Naive thymus-derived CD4-positive, alpha-beta T cell (primary cell): Measurements from ENCODE around the gene WRAP73. TPM values are rescaled to one million over a fixed set of nuclear protein-coding genes. Genes with fewer than 3 reads are reported as not detected.

Experiments
- ATAC-seq: fragments of 150-1000 bp; cut with Tn5 transposase; 2 replicates; pipeline ENCODE4 v1.10.0; 2021; ENCODE audit warnings: mild to moderate bottlenecking, moderate library complexity
- CTCF ChIA-PET: fragments of 350-600 bp; sonication (Branson Sonifier 250); formaldehyde crosslinking; loops from one replicate; lab custom pipeline; 2021; ENCODE audit warnings: antibody characterized with exemption; lab: Charles Lee
- POLR2A ChIA-PET: fragments of 350-600 bp; sonication (Branson Sonifier 250); formaldehyde crosslinking; loops from one replicate; lab custom pipeline; 2021; ENCODE audit warnings: antibody characterized with exemption, inconsistent platforms; lab: Charles Lee
- DNase-seq, 9 donors: peaks; one replicate each; pipeline versions ENCODE4 v3.0.0 to v3.0.0-alpha.2; 2020 to 2022; ENCODE audit warnings: mixed read lengths in 1 of 9
- H3K27ac ChIP-seq: one replicate; pipeline ENCODE4 v1.7.0; 2013; ENCODE audit warnings: mild to moderate bottlenecking, low read depth, low read length, moderate library complexity
- H3K27me3 ChIP-seq, 2 donors: one replicate each; pipeline ENCODE4 v1.7.0; 2013; ENCODE audit warnings: low read length in 2 of 2, mild to moderate bottlenecking in 2 of 2, moderate library complexity in 2 of 2; ENCODE audit not compliant: control insufficient read depth in 2 of 2, insufficient read depth in 2 of 2
- H3K36me3 ChIP-seq, 3 experiments: 1 replicate in 2 of 3; 2 replicates in 1 of 3; pipeline ENCODE4 v1.7.0; 2013; ENCODE audit warnings: low read length in 3 of 3, mild to moderate bottlenecking in 3 of 3, moderate library complexity in 1 of 3; ENCODE audit not compliant: insufficient read depth in 3 of 3, control insufficient read depth in 2 of 3
- H3K4me1 ChIP-seq, 2 donors: one replicate each; pipeline ENCODE4 v1.7.0; 2013; ENCODE audit warnings: low read length in 2 of 2, mild to moderate bottlenecking in 2 of 2, moderate library complexity in 1 of 2; ENCODE audit not compliant: control insufficient read depth in 2 of 2, insufficient read depth in 2 of 2
- H3K4me3 ChIP-seq: 2 replicates; pipeline ENCODE4 v1.7.0; 2013; ENCODE audit warnings: mild to moderate bottlenecking, low read length
- H3K9me3 ChIP-seq, 3 experiments: 1 replicate in 2 of 3; 2 replicates in 1 of 3; pipeline ENCODE4 v1.7.0; 2013; ENCODE audit warnings: low read length in 3 of 3; ENCODE audit not compliant: control insufficient read depth in 2 of 3
- H3K27ac Mint-ChIP-seq, 9 donors: one replicate each; pipeline ENCODE4 v1.8.0; 2020 to 2022; ENCODE audit warnings: mixed read lengths in 9 of 9, mild to moderate bottlenecking in 8 of 9, moderate library complexity in 5 of 9, inconsistent platforms in 2 of 9
- H3K27me3 Mint-ChIP-seq, 5 donors: one replicate each; pipeline ENCODE4 v1.8.0; 2021 to 2022; ENCODE audit warnings: mixed read lengths in 5 of 5, mild to moderate bottlenecking in 1 of 5
- H3K36me3 Mint-ChIP-seq, 5 donors: one replicate each; pipeline ENCODE4 v1.8.0; 2020 to 2022; ENCODE audit warnings: mixed read lengths in 5 of 5, mild to moderate bottlenecking in 3 of 5, inconsistent platforms in 1 of 5
- H3K4me1 Mint-ChIP-seq, 7 donors: one replicate each; pipeline ENCODE4 v1.8.0; 2020 to 2022; ENCODE audit warnings: mixed read lengths in 7 of 7, mild to moderate bottlenecking in 3 of 7, inconsistent platforms in 1 of 7
- H3K4me3 Mint-ChIP-seq, 10 donors: one replicate each; pipeline ENCODE4 v1.8.0; 2020 to 2022; ENCODE audit warnings: mild to moderate bottlenecking in 10 of 10, mixed read lengths in 10 of 10, moderate library complexity in 6 of 10, inconsistent platforms in 2 of 10
- H3K9me3 Mint-ChIP-seq, 11 donors: one replicate each; pipeline ENCODE4 v1.8.0; 2020 to 2022; ENCODE audit warnings: mixed read lengths in 11 of 11, mild to moderate bottlenecking in 4 of 11, inconsistent platforms in 1 of 11, moderate library complexity in 1 of 11
- intact Hi-C, 2 donors: fragments of 100-400 bp; cut with micrococcal nuclease; formaldehyde crosslinking; loops; one replicate each; pipeline ENCODE4 v1.15.1; 2023
- polyA plus RNA-seq, 2 donors: library from polyadenylated mRNA; unstranded; fragments of 300-500 nt; fragmentation: Illumina TruSeq; gene quantifications; one replicate each; pipeline ENCODE4 v1.2.3, GENCODE V29; 2021
- total RNA-seq, 6 experiments: library from RNA in 5 of 6; stranded (reverse) in 5 of 6; gene quantifications; 1 replicate in 5 of 6; 2 replicates in 1 of 6; pipeline ENCODE4 v1.2.3 and lab custom pipeline; 2021 to 2026

Gene WRAP73
- total and polyA plus RNA-seq, 7 experiments from 2014 or later = 25.5 to 42.0 (median 36.3) TPM

GRCh38 chr1:3661631-3662030 lies 11.7 kb upstream of the WRAP73 start:
- H3K4me3 ChIP-seq = no peak overlapping the region
- H3K4me3 Mint-ChIP-seq = no peak overlapping the region
- H3K36me3 ChIP-seq = no peaks in the 10 kb centered on the region
- H3K4me1 Mint-ChIP-seq = no peaks in the 10 kb centered on the region
- no peaks in the 10 kb centered on the region for H3K9me3 Mint-ChIP-seq
- no peak for DNase-seq
- ATAC-seq = no peak
- H3K9me3 ChIP-seq = no peaks in the 10 kb centered on the region
- no peaks in the 10 kb centered on the region for H3K27me3 ChIP-seq
- ChIA-PET POLR2A (no interaction called here), CTCF (no interaction called here)
- H3K4me1 ChIP-seq = no peaks in the 10 kb centered on the region
- peaks cover 4 to 17% (median 15%) of the 10 kb centered on the region in 5 donors for H3K27me3 Mint-ChIP-seq
- H3K36me3 Mint-ChIP-seq = no peaks in the 10 kb centered on the region
- no peak overlapping the region for H3K27ac Mint-ChIP-seq
- intact Hi-C loops = no loop called here
- no peak overlapping the region for H3K27ac ChIP-seq

- no peak overlapping the region for H3K4me3 Mint-ChIP-seq
- POLR2A ChIA-PET = no interaction called here
- H3K27me3 Mint-ChIP-seq = peaks cover 10 to 22% (median 17%) of the 10 kb centered on the region in 5 donors
- CTCF ChIA-PET = no interaction called here
- H3K36me3 Mint-ChIP-seq = no peaks in the 10 kb centered on the region
- no peaks in the 10 kb centered on the region for H3K9me3 Mint-ChIP-seq
- no peaks in the 10 kb centered on the region for H3K27me3 ChIP-seq
- ATAC-seq (no peak), DNase-seq (no peak)
- no peak overlapping the region for H3K27ac ChIP-seq
- no peaks in the 10 kb centered on the region for H3K4me1 ChIP-seq
- H3K4me3 ChIP-seq = no peak overlapping the region
- H3K9me3 ChIP-seq = no peaks in the 10 kb centered on the region
- no peak overlapping the region for H3K27ac Mint-ChIP-seq
- no peaks in the 10 kb centered on the region for H3K36me3 ChIP-seq
- H3K4me1 Mint-ChIP-seq = no peaks in the 10 kb centered on the region
- intact Hi-C loops = no loop called here
These were observed 10.8 kb upstream of the WRAP73 start for GRCh38 chr1:3660704-3661103.

GRCh38 chr1:3659093-3659492 lies 9.2 kb upstream of the WRAP73 start:
- ChIA-PET POLR2A (interaction anchor here (0.6 kb wide), 1 partner anchor 482 kb away, joined by 3 read pairs; no protein-coding TSS in a partner anchor), CTCF (no interaction called here)
- Mint-ChIP-seq H3K27me3 (peaks cover 23 to 38% (median 29%) of the 10 kb centered on the region in 5 donors), H3K4me1 (no peaks in the 10 kb centered on the region), H3K27ac (no peak overlapping the region), H3K4me3 (no peak overlapping the region), H3K9me3 (no peaks in the 10 kb centered on the region), H3K36me3 (no peaks in the 10 kb centered on the region)
- intact Hi-C loops = no loop called here
- H3K27me3 ChIP-seq = no peaks in the 10 kb centered on the region
- DNase-seq (no peak), ATAC-seq (no peak)
- no peak overlapping the region for H3K4me3 ChIP-seq
- no peaks in the 10 kb centered on the region for H3K9me3 ChIP-seq
- no peak overlapping the region for H3K27ac ChIP-seq
- no peaks in the 10 kb centered on the region for H3K4me1 ChIP-seq
- no peaks in the 10 kb centered on the region for H3K36me3 ChIP-seq

- no peaks in the 10 kb centered on the region for H3K36me3 ChIP-seq
- H3K27ac ChIP-seq = no peak overlapping the region
- intact Hi-C loops = no loop called here
- H3K4me1 ChIP-seq = no peaks in the 10 kb centered on the region
- H3K4me3 Mint-ChIP-seq = no peak overlapping the region
- no peaks in the 10 kb centered on the region for H3K9me3 ChIP-seq
- peaks cover 32 to 46% (median 38%) of the 10 kb centered on the region in 5 donors for H3K27me3 Mint-ChIP-seq
- no peak overlapping the region for H3K27ac Mint-ChIP-seq
- peaks cover 0 to 3% (median 0%) of the 10 kb centered on the region in 7 donors for H3K4me1 Mint-ChIP-seq
- ATAC-seq (no peak), DNase-seq (no peak)
- ChIA-PET POLR2A (interaction anchor here (0.7 kb wide), 1 partner anchor 1234 kb away, joined by 4 read pairs; no protein-coding TSS in a partner anchor), CTCF (no interaction called here)
- no peaks in the 10 kb centered on the region for H3K9me3 Mint-ChIP-seq
- H3K27me3 ChIP-seq = peaks cover 2% of the 10 kb centered on the region in 2 donors
- no peak overlapping the region for H3K4me3 ChIP-seq
- H3K36me3 Mint-ChIP-seq = no peaks in the 10 kb centered on the region
These were observed 8.3 kb upstream of the WRAP73 start for GRCh38 chr1:3658231-3658615.

GRCh38 chr1:3657578-3658230 lies 7.8 kb upstream of the WRAP73 start:
- CTCF ChIA-PET = no interaction called here
- no peak overlapping the region for H3K4me3 Mint-ChIP-seq
- peaks cover 3 to 6% of the 10 kb centered on the region in 2 donors for H3K27me3 ChIP-seq
- H3K4me1 ChIP-seq = no peaks in the 10 kb centered on the region
- H3K27me3 Mint-ChIP-seq = peaks cover 33 to 50% (median 40%) of the 10 kb centered on the region in 5 donors
- H3K4me3 ChIP-seq = no peak overlapping the region
- H3K36me3 Mint-ChIP-seq = no peaks in the 10 kb centered on the region
- no peaks in the 10 kb centered on the region for H3K36me3 ChIP-seq
- no peak overlapping the region for H3K27ac Mint-ChIP-seq
- POLR2A ChIA-PET = no interaction called here
- H3K9me3 ChIP-seq = no peaks in the 10 kb centered on the region
- DNase-seq = no peak
- ATAC-seq = no peak
- no peak overlapping the region for H3K27ac ChIP-seq
- intact Hi-C loops = no loop called here
- peaks cover 0 to 4% (median 0%) of the 10 kb centered on the region in 7 donors for H3K4me1 Mint-ChIP-seq
- H3K9me3 Mint-ChIP-seq = no peaks in the 10 kb centered on the region

- peaks cover 3 to 9% of the 10 kb centered on the region in 2 donors for H3K27me3 ChIP-seq
- no peaks in the 10 kb centered on the region for H3K36me3 Mint-ChIP-seq
- H3K4me1 Mint-ChIP-seq = peaks cover 0 to 4% (median 0%) of the 10 kb centered on the region in 7 donors
- no peak overlapping the region for H3K4me3 Mint-ChIP-seq
- peaks cover 33 to 50% (median 40%) of the 10 kb centered on the region in 5 donors for H3K27me3 Mint-ChIP-seq
- ChIA-PET CTCF (no interaction called here), POLR2A (no interaction called here)
- H3K27ac Mint-ChIP-seq = no peak overlapping the region
- H3K4me3 ChIP-seq = no peak overlapping the region
- ATAC-seq (no peak), DNase-seq (no peak)
- intact Hi-C loops = no loop called here
- no peak overlapping the region for H3K27ac ChIP-seq
- no peaks in the 10 kb centered on the region for H3K36me3 ChIP-seq
- H3K4me1 ChIP-seq = no peaks in the 10 kb centered on the region
- H3K9me3 ChIP-seq = no peaks in the 10 kb centered on the region
- no peaks in the 10 kb centered on the region for H3K9me3 Mint-ChIP-seq
These were observed 7.2 kb upstream of the WRAP73 start for GRCh38 chr1:3657096-3657475.

DNA sequence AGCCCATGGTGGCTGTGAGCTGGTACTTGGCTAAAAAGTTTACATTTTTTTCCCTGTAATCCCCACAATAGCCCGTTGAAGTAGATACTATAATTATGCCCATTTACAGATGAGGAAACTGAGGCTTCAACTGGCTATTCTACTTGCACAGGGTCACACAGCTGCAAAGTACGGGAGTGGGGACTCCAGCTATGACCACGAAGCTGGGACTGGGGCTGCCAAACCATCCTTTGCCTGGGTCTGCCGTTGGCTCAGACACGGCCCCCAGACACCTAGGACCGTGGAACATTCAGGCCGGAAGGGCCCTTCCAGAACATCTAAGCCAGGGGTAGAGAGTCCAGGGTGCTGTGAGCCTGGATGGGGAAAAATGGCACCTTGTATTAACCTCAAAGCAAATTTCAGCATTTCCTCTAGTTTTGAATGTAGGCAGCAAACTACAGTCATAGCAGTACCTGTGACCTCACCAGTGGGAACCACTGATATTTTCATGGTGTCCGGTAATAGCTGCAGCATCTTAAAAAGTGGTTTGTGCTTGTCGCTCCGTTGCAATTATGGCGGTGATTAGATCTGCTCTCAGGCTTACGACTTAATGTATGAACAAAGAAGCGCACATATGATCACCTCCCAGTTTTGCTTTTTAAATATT lies 6.7 kb upstream of the WRAP73 start:
- H3K9me3 Mint-ChIP-seq = no peaks in the 10 kb centered on the region

More for the DNA sequence above, 6.7 kb upstream of the WRAP73 start:
- Histone ChIP-seq H3K4me3 (no peak overlapping the region), H3K27ac (no peak overlapping the region), H3K4me1 (no peaks in the 10 kb centered on the region), H3K36me3 (no peaks in the 10 kb centered on the region), H3K9me3 (no peaks in the 10 kb centered on the region), H3K27me3 (peaks cover 3 to 9% of the 10 kb centered on the region in 2 donors)
- H3K4me3 Mint-ChIP-seq = no peak overlapping the region
- H3K27me3 Mint-ChIP-seq = peaks cover 33 to 50% (median 40%) of the 10 kb centered on the region in 5 donors
- DNase-seq (no peak), ATAC-seq (no peak)
- ChIA-PET CTCF (no interaction called here), POLR2A (no interaction called here)
- H3K36me3 Mint-ChIP-seq = no peaks in the 10 kb centered on the region
- peaks cover 0 to 4% (median 0%) of the 10 kb centered on the region in 7 donors for H3K4me1 Mint-ChIP-seq
- intact Hi-C loops = no loop called here
- no peak overlapping the region for H3K27ac Mint-ChIP-seq
